Activated CD4-positive, alpha-beta T cell treated with anti-CD3 and anti-CD28 coated beads, Interleukin-2, amount 10 ng/mL, durations not matched to agents 7 days and 5 days (primary cell): ENCODE measurements around the gene TMEM9. TPM values are rescaled to one million over a fixed set of nuclear protein-coding genes. Genes with fewer than 3 reads are reported as not detected.
A peak's percentile ranks its signal among the peaks of the same experiment; 100 is the strongest.

Experiments used
- CTCF ChIA-PET: fragments of 350-600 bp; sonication (Branson Sonifier 250); formaldehyde crosslinking; loops from one replicate; lab custom pipeline; 2021; ENCODE audit warnings: antibody characterized with exemption; lab: Charles Lee
- POLR2A ChIA-PET: fragments of 350-600 bp; sonication (Branson Sonifier 250); formaldehyde crosslinking; loops from one replicate; lab custom pipeline; 2021; ENCODE audit warnings: antibody characterized with exemption; lab: Charles Lee
- DNase-seq: peaks from one replicate; pipeline ENCODE4 v3.0.0-alpha.2; 2020
- H3K27ac Mint-ChIP-seq: one replicate; pipeline ENCODE4 v1.8.0; 2021; ENCODE audit warnings: mild to moderate bottlenecking, moderate library complexity, mixed read lengths
- H3K27me3 Mint-ChIP-seq: one replicate; pipeline ENCODE4 v1.8.0; 2021; ENCODE audit warnings: mixed read lengths
- H3K36me3 Mint-ChIP-seq: one replicate; pipeline ENCODE4 v1.8.0; 2021; ENCODE audit warnings: low read depth, mixed read lengths
- H3K4me1 Mint-ChIP-seq: one replicate; pipeline ENCODE4 v1.8.0; 2021; ENCODE audit warnings: mixed read lengths
- H3K4me3 Mint-ChIP-seq: one replicate; pipeline ENCODE4 v1.8.0; 2021; ENCODE audit warnings: mild to moderate bottlenecking, moderate library complexity, mixed read lengths
- H3K9me3 Mint-ChIP-seq: one replicate; pipeline ENCODE4 v1.8.0; 2021; ENCODE audit warnings: mixed read lengths
- total RNA-seq, 2 experiments: library from RNA; stranded (reverse); gene quantifications; one replicate each; pipeline ENCODE4 v1.2.3, GENCODE V29; 2021

TMEM9 gene
- total RNA-seq, 2 experiments from 2014 or later: 15.2 to 17.2 TPM

DNA sequence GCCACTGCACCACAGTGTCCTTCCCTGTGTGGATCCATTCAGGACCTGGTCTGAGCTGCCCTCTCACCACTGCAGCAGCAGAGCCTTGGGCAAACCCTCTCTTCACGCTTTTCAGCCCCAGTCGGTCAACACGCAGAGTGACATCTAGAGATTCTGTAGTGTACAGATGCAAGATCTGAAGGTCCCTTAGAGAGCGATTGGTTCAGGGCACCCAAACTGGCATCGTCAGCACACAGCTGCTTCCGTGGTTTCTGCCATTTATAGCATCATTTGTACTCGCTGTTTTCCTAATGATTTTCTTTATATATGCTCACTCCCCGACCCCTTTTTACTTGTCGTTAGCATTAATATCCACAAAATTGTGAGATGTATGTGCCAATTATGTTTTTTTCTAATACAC, 25.8 kb downstream of the TMEM9 start:
- CTCF ChIA-PET: interaction anchor here (2.2 kb wide), 1 partner anchor 10 kb away, joined by 11 read pairs; no protein-coding TSS in a partner anchor
- DNase-seq: no peak
- H3K36me3 Mint-ChIP-seq: no peaks in the 10 kb centered on the region
- no peak overlapping the region for H3K4me3 Mint-ChIP-seq
- no peaks in the 10 kb centered on the region for H3K4me1 Mint-ChIP-seq
- H3K9me3 Mint-ChIP-seq: no peaks in the 10 kb centered on the region
- peaks cover 10% of the 10 kb centered on the region for H3K27me3 Mint-ChIP-seq
- no peak overlapping the region for H3K27ac Mint-ChIP-seq
- POLR2A ChIA-PET: no interaction called here

DNA sequence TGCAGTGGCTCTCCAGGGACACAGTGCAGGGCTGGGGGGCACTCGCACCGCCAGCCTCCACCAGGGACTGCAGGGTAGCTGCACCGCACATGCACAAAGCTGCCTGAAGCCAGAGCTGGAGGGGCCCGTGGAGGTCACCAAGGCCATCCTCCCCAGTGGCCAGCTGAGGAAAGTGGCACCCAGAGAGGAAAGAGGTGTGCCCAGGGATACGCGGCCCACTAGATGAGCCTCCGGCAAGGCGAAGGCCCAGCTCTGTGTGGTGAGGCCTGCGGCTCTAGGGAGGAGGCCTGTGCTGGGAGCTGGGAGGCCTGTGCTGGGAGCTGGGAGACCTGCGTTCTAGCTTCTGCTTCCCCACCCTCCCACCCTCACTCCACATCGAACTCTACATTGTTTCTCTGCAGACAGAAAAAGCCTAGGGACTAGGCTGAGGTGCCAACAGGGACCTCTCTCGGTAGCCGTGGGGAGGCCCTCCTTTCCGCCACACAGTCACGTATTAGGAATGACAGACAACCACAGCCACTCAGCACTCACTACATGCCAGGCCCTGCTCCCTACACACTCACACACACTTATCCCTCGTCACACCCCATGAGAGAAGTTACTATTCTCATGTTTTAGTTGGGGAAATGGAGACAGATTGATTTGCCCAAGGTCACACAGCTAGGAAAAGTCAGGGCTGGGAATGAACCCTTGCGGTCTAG, 26.4 kb downstream of the TMEM9 start:
- POLR2A ChIA-PET: no interaction called here

GRCh38 chr1:201126832-201127754, 27.2 kb downstream of the TMEM9 start, which contains the start of gene ASCL5:
Gene ASCL5, minus strand, starts transcription at chr1:201127184. Its CDS starts 11,812 bp downstream, at chr1:201115372.
- no peak within 1 kb of the TSS for H3K27ac Mint-ChIP-seq
- H3K4me3 Mint-ChIP-seq: no peak within 1 kb of the TSS
- H3K36me3 Mint-ChIP-seq: no peaks in the 10 kb centered on the region
- CTCF ChIA-PET: interaction anchor here (1.5 kb wide), 1 partner anchor 13 kb away, joined by 5 read pairs; no protein-coding TSS in a partner anchor
- H3K4me1 Mint-ChIP-seq: no peaks in the 10 kb centered on the region
- no peak for DNase-seq
- H3K9me3 Mint-ChIP-seq: no peaks in the 10 kb centered on the region
- POLR2A ChIA-PET: no interaction called here
- H3K27me3 Mint-ChIP-seq: peaks cover 11% of the 10 kb centered on the region

More for the DNA sequence above, 26.4 kb downstream of the TMEM9 start:
- peaks cover 10% of the 10 kb centered on the region for H3K27me3 Mint-ChIP-seq
- H3K27ac Mint-ChIP-seq: no peak overlapping the region
- no peaks in the 10 kb centered on the region for H3K4me1 Mint-ChIP-seq
- DNase-seq: no peak
- CTCF ChIA-PET: interaction anchor here (2.2 kb wide), 1 partner anchor 9 kb away, joined by 11 read pairs; no protein-coding TSS in a partner anchor
- H3K36me3 Mint-ChIP-seq: no peaks in the 10 kb centered on the region
- H3K4me3 Mint-ChIP-seq: no peak overlapping the region
- H3K9me3 Mint-ChIP-seq: no peaks in the 10 kb centered on the region

- no peak overlapping the region for H3K27ac Mint-ChIP-seq
- no peak for DNase-seq
- no peak overlapping the region for H3K4me3 Mint-ChIP-seq
- H3K4me1 Mint-ChIP-seq: no peaks in the 10 kb centered on the region
- peaks cover 17% of the 10 kb centered on the region for H3K27me3 Mint-ChIP-seq
- H3K9me3 Mint-ChIP-seq: no peaks in the 10 kb centered on the region
- ChIA-PET CTCF (interaction anchor here (0.6 to 1.5 kb wide), 3 partner anchors 12 to 187 kb away, joined by 3 to 5 read pairs (median 3); partner anchors contain the start of gene CACNA1S), POLR2A (no interaction called here)
- H3K36me3 Mint-ChIP-seq: no peaks in the 10 kb centered on the region
Observed at GRCh38 chr1:201126463-201126831, 27.8 kb downstream of the TMEM9 start.

DNA sequence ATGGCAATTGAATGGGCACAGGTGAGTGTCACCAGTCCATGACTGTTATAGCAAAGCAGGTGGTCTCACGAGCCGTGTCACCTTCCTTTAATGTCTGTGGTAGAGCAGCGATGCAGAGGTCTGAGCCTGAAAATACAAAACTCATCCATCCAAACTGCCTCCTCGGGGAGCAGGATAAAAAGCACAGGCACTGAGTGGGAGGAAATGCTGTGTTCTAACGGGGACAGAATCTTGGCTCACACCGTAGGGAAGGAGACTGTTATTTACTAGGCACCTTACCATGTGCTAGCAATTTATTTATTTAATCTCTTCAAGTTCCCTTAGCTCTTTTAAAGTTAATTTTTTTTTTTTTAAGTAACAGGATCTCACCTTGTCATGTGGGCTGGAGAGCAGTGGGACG, 28.5 kb downstream of the TMEM9 start:
- H3K4me3 Mint-ChIP-seq: no peak overlapping the region
- POLR2A ChIA-PET: no interaction called here
- no peaks in the 10 kb centered on the region for H3K9me3 Mint-ChIP-seq
- H3K4me1 Mint-ChIP-seq: no peaks in the 10 kb centered on the region
- CTCF ChIA-PET: interaction anchor here (0.6 to 1.5 kb wide), 3 partner anchors 11 to 187 kb away, joined by 3 to 5 read pairs (median 3); partner anchors contain the start of gene CACNA1S
- H3K27me3 Mint-ChIP-seq: peaks cover 20% of the 10 kb centered on the region
- no peak for DNase-seq
- no peaks in the 10 kb centered on the region for H3K36me3 Mint-ChIP-seq
- H3K27ac Mint-ChIP-seq: no peak overlapping the region

DNA sequence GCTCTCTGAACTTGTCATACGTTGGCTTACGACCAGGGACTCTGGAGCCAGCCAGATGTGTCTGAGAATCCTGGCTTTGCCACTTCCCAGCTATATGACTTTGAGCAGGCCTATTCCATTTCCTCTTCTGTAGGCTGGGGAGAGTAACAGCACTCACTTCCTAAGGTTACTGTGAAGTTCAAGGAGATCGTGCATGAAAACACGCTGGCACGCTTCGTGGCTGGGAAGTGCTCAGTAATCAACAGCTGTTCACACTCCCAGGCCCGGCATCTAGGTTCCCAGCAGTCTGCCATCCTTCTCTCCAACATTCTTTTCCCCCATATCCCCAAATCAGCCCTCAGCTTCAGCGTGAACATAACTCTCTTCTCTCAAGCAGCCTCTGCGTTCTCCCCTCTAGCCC, 29.3 kb downstream of the TMEM9 start:
- Mint-ChIP-seq H3K4me3 (no peak overlapping the region), H3K9me3 (no peaks in the 10 kb centered on the region), H3K36me3 (no peaks in the 10 kb centered on the region), H3K27ac (no peak overlapping the region), H3K27me3 (peaks cover 22% of the 10 kb centered on the region), H3K4me1 (peaks cover 2% of the 10 kb centered on the region)
- ChIA-PET POLR2A (no interaction called here), CTCF (no interaction called here)
- DNase-seq: no peak

DNA sequence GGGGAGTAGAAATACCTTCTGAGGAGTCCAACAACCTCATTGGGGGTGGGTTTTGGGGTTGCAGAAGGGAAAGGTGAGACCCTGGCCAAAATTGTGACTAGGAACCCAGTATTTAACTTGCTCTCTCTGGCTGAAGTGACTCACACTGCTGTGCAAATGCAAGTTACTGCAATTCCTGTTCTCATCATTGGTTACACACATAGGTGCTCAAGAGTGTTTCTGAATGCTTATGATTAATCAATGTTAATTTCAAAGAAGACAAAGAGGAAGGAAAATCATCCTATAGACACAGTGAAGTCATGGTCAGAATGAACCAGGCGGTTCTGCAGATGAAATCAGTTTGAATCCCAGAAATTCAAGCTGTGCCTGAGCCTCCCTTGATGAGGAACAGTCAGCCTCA, 30.4 kb downstream of the TMEM9 start:
- peaks cover 5% of the 10 kb centered on the region for H3K4me1 Mint-ChIP-seq
- H3K9me3 Mint-ChIP-seq: no peaks in the 10 kb centered on the region
- H3K36me3 Mint-ChIP-seq: no peaks in the 10 kb centered on the region
- no peak overlapping the region for H3K4me3 Mint-ChIP-seq
- peaks cover 22% of the 10 kb centered on the region for H3K27me3 Mint-ChIP-seq
- no peak overlapping the region for H3K27ac Mint-ChIP-seq
- CTCF ChIA-PET: no interaction called here
- POLR2A ChIA-PET: no interaction called here
- DNase-seq: no peak

DNA sequence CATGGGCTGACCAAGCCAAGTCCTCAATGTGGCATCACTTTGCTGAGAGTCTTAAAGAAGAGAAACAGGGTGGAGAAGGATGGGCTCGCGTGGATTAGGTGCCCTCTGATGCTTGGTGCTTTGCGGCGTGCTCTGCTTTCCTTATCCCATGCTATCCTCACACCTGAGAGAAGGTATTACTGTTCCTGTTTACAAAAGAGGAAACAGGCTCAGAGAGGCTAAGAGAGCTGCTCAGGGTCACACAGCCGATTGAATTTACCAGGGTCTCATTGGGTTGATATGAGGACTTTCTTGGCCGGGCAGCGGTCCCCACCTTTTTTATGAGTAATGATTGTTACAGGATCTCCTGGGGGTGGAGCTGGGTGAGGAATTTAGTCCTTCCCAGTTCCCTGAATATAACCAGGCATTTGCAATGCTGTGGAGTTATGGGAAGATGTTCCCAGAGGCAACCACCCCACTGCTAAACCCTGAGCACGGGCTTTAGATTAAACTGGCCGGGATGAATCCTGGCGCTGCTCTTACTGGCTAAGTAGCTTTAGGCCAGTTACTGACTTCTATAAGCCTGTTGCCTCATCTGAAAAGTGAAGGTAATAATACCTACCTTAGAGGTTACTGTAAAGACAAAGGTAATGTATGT, 31.8 kb downstream of the TMEM9 start:
- Mint-ChIP-seq H3K9me3 (no peaks in the 10 kb centered on the region), H3K36me3 (no peaks in the 10 kb centered on the region), H3K4me1 (peaks cover 5% of the 10 kb centered on the region), H3K27me3 (peaks cover 26% of the 10 kb centered on the region), H3K27ac (no peak overlapping the region), H3K4me3 (no peak overlapping the region)
- no peak for DNase-seq
- POLR2A ChIA-PET: no interaction called here
- CTCF ChIA-PET: no interaction called here

- Mint-ChIP-seq H3K9me3 (no peaks in the 10 kb centered on the region), H3K4me3 (no peak overlapping the region), H3K4me1 (peaks cover 7% of the 10 kb centered on the region), H3K27ac (no peak overlapping the region), H3K36me3 (no peaks in the 10 kb centered on the region), H3K27me3 (peaks cover 28% of the 10 kb centered on the region)
- CTCF ChIA-PET: interaction anchor here (0.6 to 2.4 kb wide), 15 partner anchors 9 to 497 kb away, joined by 3 to 12 read pairs (median 4); partner anchors contain the start of gene TMEM9
- POLR2A ChIA-PET: no interaction called here
- peak; percentile 53 for DNase-seq
Observed at GRCh38 chr1:201119206-201120197, 34.8 kb downstream of the TMEM9 start.

GRCh38 chr1:201116091-201116490, 38.2 kb downstream of the TMEM9 start:
- Mint-ChIP-seq H3K27me3 (peaks cover 27% of the 10 kb centered on the region), H3K4me1 (peaks cover 10% of the 10 kb centered on the region), H3K27ac (no peak overlapping the region), H3K9me3 (no peaks in the 10 kb centered on the region), H3K36me3 (no peaks in the 10 kb centered on the region), H3K4me3 (no peak overlapping the region)
- DNase-seq: no peak
- ChIA-PET CTCF (interaction anchor here (0.5 to 1.3 kb wide), 3 partner anchors 14 to 248 kb away, joined by 3 to 7 read pairs (median 3); no protein-coding TSS in a partner anchor), POLR2A (no interaction called here)

- peaks cover 10% of the 10 kb centered on the region for H3K4me1 Mint-ChIP-seq
- DNase-seq: no peak
- ChIA-PET POLR2A (no interaction called here), CTCF (interaction anchor here (1.5 to 2.6 kb wide), 3 partner anchors 96 to 272 kb away, joined by 3 to 13 read pairs (median 4); no protein-coding TSS in a partner anchor)
- H3K27me3 Mint-ChIP-seq: peaks cover 24% of the 10 kb centered on the region
- H3K27ac Mint-ChIP-seq: no peak overlapping the region
- H3K4me3 Mint-ChIP-seq: no peak overlapping the region
- H3K36me3 Mint-ChIP-seq: no peaks in the 10 kb centered on the region
- no peaks in the 10 kb centered on the region for H3K9me3 Mint-ChIP-seq
Observed at GRCh38 chr1:201115390-201115937, 38.8 kb downstream of the TMEM9 start.
